Fibroblast of pulmonary artery (primary cell): Measurements from ENCODE around the gene UPF3B.
"Not testable (repeated sequence)": the region's sequence is repeated elsewhere in the genome, so short reads cannot be mapped to it uniquely, and the experiment has no call there.

Experiments used
- DNase-seq: peaks from one replicate; pipeline ENCODE4 v3.0.0-alpha.2; 2010; ENCODE audit warnings: low read depth
- H3K4me3 ChIP-seq: replicated peaks from 2 replicates; pipeline ENCODE4 v1.5.1; 2011; ENCODE audit warnings: low read depth, mild to moderate bottlenecking, control low read depth, low read length, moderate library complexity
- CTCF ChIP-seq: IDR thresholded peaks from 2 replicates; pipeline ENCODE4 v1.5.1; 2011; ENCODE audit warnings: mild to moderate bottlenecking, control low read depth, low read length, inconsistent platforms; ENCODE audit errors: missing control alignments

Gene UPF3B

GRCh38 chrX:119852382-119853353 lies at the start of gene UPF3B:
Gene UPF3B (minus strand): TSS chrX:119852963. CDS start chrX:119852928, 35 bp downstream.
- peak; percentile 98 for DNase-seq
- peak within 1 kb of the TSS; percentile 79 for H3K4me3 ChIP-seq
- TF ChIP-seq CTCF, result no peak

GRCh38 chrX:119900976-119901375 lies 48.2 kb upstream of the UPF3B start:
- no peak for TF ChIP-seq CTCF
- DNase-seq, result no peak
- no peak overlapping the region for H3K4me3 ChIP-seq

- TF ChIP-seq CTCF, result no peak
- no peak for DNase-seq
- no peak overlapping the region for H3K4me3 ChIP-seq
Observed at GRCh38 chrX:119899125-119899524, 46.4 kb upstream of the UPF3B start.

- no peak for TF ChIP-seq CTCF
- peak; percentile 13 for DNase-seq
Observed at GRCh38 chrX:119895843-119896326, 43.1 kb upstream of the UPF3B start, which contains the start of gene AKAP14. Gene AKAP14 (plus strand): TSS chrX:119895893. CDS start chrX:119903224, 7,331 bp downstream.

GRCh38 chrX:119891961-119892692 lies 39.4 kb upstream of the UPF3B start:
- not testable (repeated sequence) for DNase-seq, H3K4me3 ChIP-seq

More at GRCh38 chrX:119895843-119896326, 43.1 kb upstream of the UPF3B start, which contains the start of gene AKAP14:
- no peak within 1 kb of the TSS for H3K4me3 ChIP-seq

- not testable (repeated sequence) for DNase-seq, H3K4me3 ChIP-seq
Observed at GRCh38 chrX:119890626-119891025, 37.9 kb upstream of the UPF3B start.

GRCh38 chrX:119887721-119888425 lies 35.1 kb upstream of the UPF3B start:
- peak overlapping the region; percentile 37 for H3K4me3 ChIP-seq
- DNase-seq, result peak; percentile 52
- peak; percentile 55 for TF ChIP-seq CTCF
